ENCODE data around the gene ZBTB42. TPM values are rescaled to one million over a fixed set of nuclear protein-coding genes. Genes with fewer than 3 reads are reported as not detected.

ZBTB42 gene
- total and polyA plus RNA-seq, 2 of the 13 experiments (the other 11 are each of a cell fraction or from before 2014, with no cell fraction given), result 2.8 to 4.2 TPM

DNA sequence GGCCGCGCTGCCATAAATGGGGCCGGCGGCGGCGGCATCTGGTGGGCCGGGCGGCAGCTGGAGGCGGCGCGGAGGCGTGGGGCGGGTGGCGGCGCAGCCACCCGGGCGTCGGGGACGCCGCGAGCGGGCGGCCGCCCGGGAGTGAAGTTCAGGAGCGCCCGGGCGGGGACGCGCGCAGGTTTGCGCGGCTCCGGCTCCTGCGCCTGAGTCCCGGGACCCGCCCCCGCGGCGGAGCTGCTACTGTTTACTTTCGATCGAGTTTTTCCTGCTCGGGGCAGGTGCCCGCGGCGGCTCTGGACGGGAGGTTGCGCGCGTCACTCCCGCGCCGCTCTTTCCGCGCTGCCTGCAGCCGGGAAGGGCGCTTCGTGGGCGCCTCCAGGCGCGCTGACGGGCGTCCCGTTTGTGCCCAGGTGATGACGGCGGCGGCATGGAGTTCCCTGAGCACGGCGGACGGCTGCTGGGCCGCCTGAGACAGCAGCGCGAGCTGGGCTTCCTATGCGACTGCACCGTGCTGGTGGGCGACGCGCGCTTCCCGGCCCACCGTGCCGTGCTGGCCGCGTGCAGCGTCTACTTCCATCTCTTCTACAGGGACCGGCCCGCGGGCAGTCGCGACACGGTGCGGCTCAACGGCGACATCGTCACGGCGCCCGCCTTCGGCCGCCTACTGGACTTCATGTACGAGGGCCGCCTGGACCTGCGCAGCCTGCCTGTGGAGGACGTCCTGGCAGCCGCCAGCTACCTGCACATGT, at the start of gene ZBTB42 (continued):
- TF ChIP-seq ZMYM2 (CRISPR knock-in tag; IDR thresholded peaks at IDR 0.05) (no peak), ZNF124 (CRISPR knock-in tag; IDR thresholded peaks at IDR 0.05) (no peak), CBX5 (CRISPR knock-in tag; IDR thresholded peaks at IDR 0.05; ENCODE audit: borderline replicate concordance) (no peak), MBD4 (IDR thresholded peaks at IDR 0.05; ENCODE audit: borderline replicate concordance, low read length) (no peak), NFYC (CRISPR knock-in tag; IDR thresholded peaks at IDR 0.05) (no peak), ZNF589 (CRISPR knock-in tag; conservative IDR thresholded peaks at IDR 0.05) (no peak), SMAD3 (CRISPR knock-in tag; IDR thresholded peaks at IDR 0.05) (no peak), ZNF891 (CRISPR knock-in tag; IDR thresholded peaks at IDR 0.05) (no peak), FOXM1 (CRISPR knock-in tag; IDR thresholded peaks at IDR 0.05) (no peak), ZFP36 (IDR thresholded peaks at IDR 0.05; ENCODE audit: borderline replicate concordance, low read depth, low read length, partially characterized antibody) (no peak), REPIN1 (CRISPR knock-in tag; IDR thresholded peaks at IDR 0.05; ENCODE audit: borderline replicate concordance, low read depth) (peak; percentile 43; the same call in 1 of the 2 replicates), MTF2 (CRISPR knock-in tag; IDR thresholded peaks at IDR 0.05; ENCODE audit: borderline replicate concordance) (peak; percentile 67; the same call in 1 of the 2 replicates), AGO1 (IDR thresholded peaks at IDR 0.05; ENCODE audit: low read depth, low read length, poor library complexity, severe bottlenecking) (no peak), TCF7L2 (IDR thresholded peaks at IDR 0.05; ENCODE audit: low read depth, low read length) (no peak), ZEB1 (IDR thresholded peaks at IDR 0.05; ENCODE audit: insufficient replicate concordance, low read depth) (no peak), SRF (IDR thresholded peaks at IDR 0.05; ENCODE audit: low read depth, low read length) (peak; percentile 52; the same call in 1 of the 2 replicates), ZNF773 (CRISPR knock-in tag; IDR thresholded peaks at IDR 0.05; ENCODE audit: borderline replicate concordance) (0 out of 2 replicates have a peak, but pooled peaks have one; percentile 46), ZNF484 (CRISPR knock-in tag; IDR thresholded peaks at IDR 0.05; ENCODE audit: borderline replicate concordance, low read depth) (no peak), NONO (IDR thresholded peaks at IDR 0.05) (no peak), NONO (CRISPR knock-in tag; conservative IDR thresholded peaks at IDR 0.05) (0 out of 2 replicates have a peak, but pooled peaks have one; percentile 55)
- TF ChIP-seq, protein P1, sequence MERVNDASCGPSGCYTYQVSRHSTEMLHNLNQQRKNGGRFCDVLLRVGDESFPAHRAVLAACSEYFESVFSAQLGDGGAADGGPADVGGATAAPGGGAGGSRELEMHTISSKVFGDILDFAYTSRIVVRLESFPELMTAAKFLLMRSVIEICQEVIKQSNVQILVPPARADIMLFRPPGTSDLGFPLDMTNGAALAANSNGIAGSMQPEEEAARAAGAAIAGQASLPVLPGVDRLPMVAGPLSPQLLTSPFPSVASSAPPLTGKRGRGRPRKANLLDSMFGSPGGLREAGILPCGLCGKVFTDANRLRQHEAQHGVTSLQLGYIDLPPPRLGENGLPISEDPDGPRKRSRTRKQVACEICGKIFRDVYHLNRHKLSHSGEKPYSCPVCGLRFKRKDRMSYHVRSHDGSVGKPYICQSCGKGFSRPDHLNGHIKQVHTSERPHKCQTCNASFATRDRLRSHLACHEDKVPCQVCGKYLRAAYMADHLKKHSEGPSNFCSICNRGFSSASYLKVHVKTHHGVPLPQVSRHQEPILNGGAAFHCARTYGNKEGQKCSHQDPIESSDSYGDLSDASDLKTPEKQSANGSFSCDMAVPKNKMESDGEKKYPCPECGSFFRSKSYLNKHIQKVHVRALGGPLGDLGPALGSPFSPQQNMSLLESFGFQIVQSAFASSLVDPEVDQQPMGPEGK (CRISPR knock-in tag; IDR thresholded peaks at IDR 0.05), result no peak
- TF ChIP-seq, protein P2, sequence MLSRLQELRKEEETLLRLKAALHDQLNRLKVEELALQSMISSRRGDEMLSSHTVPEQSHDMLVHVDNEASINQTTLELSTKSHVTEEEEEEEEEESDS (CRISPR knock-in tag; IDR thresholded peaks at IDR 0.05; ENCODE audit: borderline replicate concordance), result no peak
- TF ChIP-seq, protein P3, sequence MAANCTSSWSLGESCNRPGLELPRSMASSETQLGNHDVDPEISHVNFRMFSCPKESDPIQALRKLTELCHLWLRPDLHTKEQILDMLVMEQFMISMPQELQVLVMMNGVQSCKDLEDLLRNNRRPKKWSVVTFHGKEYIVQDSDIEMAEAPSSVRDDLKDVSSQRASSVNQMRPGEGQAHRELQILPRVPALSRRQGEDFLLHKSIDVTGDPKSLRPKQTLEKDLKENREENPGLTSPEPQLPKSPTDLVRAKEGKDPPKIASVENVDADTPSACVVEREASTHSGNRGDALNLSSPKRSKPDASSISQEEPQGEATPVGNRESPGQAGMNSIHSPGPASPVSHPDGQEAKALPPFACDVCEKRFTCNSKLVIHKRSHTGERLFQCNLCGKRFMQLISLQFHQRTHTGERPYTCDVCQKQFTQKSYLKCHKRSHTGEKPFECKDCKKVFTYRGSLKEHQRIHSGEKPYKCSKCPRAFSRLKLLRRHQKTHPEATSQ (CRISPR knock-in tag; IDR thresholded peaks at IDR 0.05; ENCODE audit: borderline replicate concordance), result no peak
- TF ChIP-seq, protein P4, sequence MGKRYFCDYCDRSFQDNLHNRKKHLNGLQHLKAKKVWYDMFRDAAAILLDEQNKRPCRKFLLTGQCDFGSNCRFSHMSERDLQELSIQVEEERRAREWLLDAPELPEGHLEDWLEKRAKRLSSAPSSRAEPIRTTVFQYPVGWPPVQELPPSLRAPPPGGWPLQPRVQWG (CRISPR knock-in tag; IDR thresholded peaks at IDR 0.05; ENCODE audit: borderline replicate concordance, low read depth), result no peak
- TF ChIP-seq, protein P5, sequence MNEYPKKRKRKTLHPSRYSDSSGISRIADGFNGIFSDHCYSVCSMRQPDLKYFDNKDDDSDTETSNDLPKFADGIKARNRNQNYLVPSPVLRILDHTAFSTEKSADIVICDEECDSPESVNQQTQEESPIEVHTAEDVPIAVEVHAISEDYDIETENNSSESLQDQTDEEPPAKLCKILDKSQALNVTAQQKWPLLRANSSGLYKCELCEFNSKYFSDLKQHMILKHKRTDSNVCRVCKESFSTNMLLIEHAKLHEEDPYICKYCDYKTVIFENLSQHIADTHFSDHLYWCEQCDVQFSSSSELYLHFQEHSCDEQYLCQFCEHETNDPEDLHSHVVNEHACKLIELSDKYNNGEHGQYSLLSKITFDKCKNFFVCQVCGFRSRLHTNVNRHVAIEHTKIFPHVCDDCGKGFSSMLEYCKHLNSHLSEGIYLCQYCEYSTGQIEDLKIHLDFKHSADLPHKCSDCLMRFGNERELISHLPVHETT (CRISPR knock-in tag; conservative IDR thresholded peaks at IDR 0.05), result peak; percentile 46; the same call in 1 of the 2 replicates

Data from HepG2 (cell line).